HepG2 (cell line): Measurements from ENCODE around the gene ANTXRL. TPM values are rescaled to one million over a fixed set of nuclear protein-coding genes. Genes with fewer than 3 reads are reported as not detected.
"Not testable (repeated sequence)": the region's sequence is repeated elsewhere in the genome, so short reads cannot be mapped to it uniquely, and the experiment has no call there.

Experiments
- ATAC-seq: fragments of 200-7000 bp; cut with Tn5 transposase; 3 replicates; pipeline ENCODE4 v1.9.1; 2020; ENCODE audit warnings: mild to moderate bottlenecking, moderate library complexity
- BruUV-seq: library from RNA; stranded (reverse); fragments of 400-500 nt; replicated peaks from 2 replicates; lab custom pipeline; 2021; lab: Mats Ljungman, UMichigan
- CTCF ChIA-PET: fragments of 300-600 bp; formaldehyde crosslinking; extraction: SDS; loops from one replicate; lab custom pipeline; 2021; ENCODE audit warnings: low total read pairs, inconsistent platforms, low intra/inter-chr PET ratio; lab: Yijun Ruan, JAX
- POLR2A ChIA-PET: fragments of 350-600 bp; sonication (Branson Sonifier 250); formaldehyde crosslinking; loops from one replicate; lab custom pipeline; 2020; ENCODE audit warnings: antibody characterized with exemption, inconsistent platforms; lab: Yijun Ruan, JAX
- DNase-seq: peaks from one replicate; pipeline ENCODE4 v3.0.0-alpha.2; 2015; ENCODE audit warnings: low spot score
- FAIRE-seq: peaks from 3 replicates; lab custom pipeline; 2011; peaks lifted over from hg19 to GRCh38; lab: Jason Lieb, UNC
- H2AFZ ChIP-seq: one replicate; pipeline ENCODE4 v1.6.1; 2011; ENCODE audit warnings: low read length, inconsistent platforms
- H3K27ac ChIP-seq: fragments of 300-600 bp; 3 replicates; pipeline ENCODE4 v1.8.0; 2011; ENCODE audit warnings: mixed run types, mild to moderate bottlenecking, mixed read lengths, low read length, inconsistent platforms; ENCODE audit not compliant: insufficient read depth; ENCODE audit errors: extremely low read length
- H3K27me3 ChIP-seq, 2 experiments: fragments of 200-600 bp in 1 of 2; 2 replicates in 1 of 2; 3 replicates in 1 of 2; pipeline versions ENCODE4 v1.6.0 to v1.8.0; 2011; ENCODE audit warnings: low read length in 2 of 2, mild to moderate bottlenecking in 2 of 2, moderate library complexity in 2 of 2, inconsistent platforms in 1 of 2; ENCODE audit not compliant: insufficient read depth in 2 of 2, control insufficient read depth in 1 of 2
- H3K36me3 ChIP-seq, 2 experiments: fragments of 200-600 bp in 1 of 2; replicated peaks in 1 of 2; 2 replicates in 1 of 2; 3 replicates in 1 of 2; pipeline versions ENCODE4 v1.5.1 to v1.8.0; 2011; ENCODE audit warnings: low read length in 2 of 2, inconsistent platforms in 1 of 2; ENCODE audit not compliant: insufficient read depth in 2 of 2, control insufficient read depth in 1 of 2
- H3K4me1 ChIP-seq: 2 replicates; pipeline ENCODE4 v1.5.1; 2012; ENCODE audit warnings: low read length, inconsistent platforms; ENCODE audit not compliant: insufficient read depth
- H3K4me2 ChIP-seq: 2 replicates; pipeline ENCODE4 v1.6.0; 2011; ENCODE audit warnings: low read depth, low read length, inconsistent platforms
- H3K4me3 ChIP-seq, 3 experiments: fragments of 200-600 bp in 1 of 3; sonication (generic), shearing (Covaris generic) in 1 of 3; replicated peaks in 1 of 3; 2 replicates each; pipeline ENCODE4 v1.5.1; 2011 to 2016; ENCODE audit warnings: low read length in 3 of 3, inconsistent platforms in 2 of 3, low read depth in 2 of 3, mild to moderate bottlenecking in 2 of 3, control low read depth in 1 of 3, mixed read lengths in 1 of 3; ENCODE audit not compliant: insufficient read depth in 1 of 3
- H3K79me2 ChIP-seq: one replicate; pipeline ENCODE4 v1.6.1; 2011; ENCODE audit warnings: low read length, inconsistent platforms; ENCODE audit not compliant: insufficient read depth
- H3K9ac ChIP-seq: 2 replicates; pipeline ENCODE4 v1.6.0; 2011; ENCODE audit warnings: mild to moderate bottlenecking, low read depth, low read length, inconsistent platforms; ENCODE audit not compliant: insufficient read depth
- H3K9me3 ChIP-seq: 2 replicates; pipeline ENCODE4 v1.5.1; 2012; ENCODE audit warnings: mild to moderate bottlenecking, low read length
- H4K20me1 ChIP-seq: 2 replicates; pipeline ENCODE4 v1.6.0; 2011; ENCODE audit warnings: inconsistent platforms, mild to moderate bottlenecking, low read length, moderate library complexity; ENCODE audit not compliant: insufficient read depth
- EED ChIP-seq: sonication (generic); formaldehyde crosslinking; IDR thresholded peaks from 2 replicates; pipeline ENCODE4 v1.5.0; 2020; ENCODE audit warnings: mild to moderate bottlenecking, missing genetic modification reagents
- ZBTB34 ChIP-seq: sonication (generic); formaldehyde crosslinking; IDR thresholded peaks from 2 replicates; pipeline ENCODE4 v1.8.0; 2022; ENCODE audit warnings: mild to moderate bottlenecking, missing genetic modification reagents
- ZNF382 ChIP-seq: sonication (generic); formaldehyde crosslinking; IDR thresholded peaks from 2 replicates; pipeline ENCODE4 v1.5.0; 2020; ENCODE audit warnings: missing genetic modification reagents, mild to moderate bottlenecking, borderline replicate concordance
- WGBS: methylation state at CpG from one replicate; pipeline ENCODE4 v1.1.6; 2017; ENCODE audit warnings: low lambda C conversion rate; 5-methylcytosine and 5-hydroxymethylcytosine counted together
- in situ Hi-C: cut with HindIII; loops from 2 replicates; pipeline ENCODE4 v1.10.0; 2017; ENCODE audit warnings: low pct_unique_long_range_greater_than_20kb; ENCODE audit not compliant: extremely low pct_ligation_motif_present
- intact Hi-C: fragments of 100-400 bp; cut with micrococcal nuclease; formaldehyde crosslinking; loops from one replicate; pipeline ENCODE4 v1.10.0; 2022; ENCODE audit not compliant: unreplicated experiment
- polyA plus RNA-seq, 8 experiments: library from polyadenylated mRNA; depleted of rRNA in 3 of 8; stranded (reverse) in 7 of 8; unstranded in 1 of 8; fragments of >200 nt; fragmentation: Illumina TruSeq in 4 of 8; extraction: Trizol in 4 of 8; gene quantifications; 2 replicates each; pipeline versions ENCODE4 v1.2.1 to v1.2.3, GENCODE V29; 2011 to 2016; ENCODE audit warnings: low read depth in 4 of 8, missing spikeins in 1 of 8, mixed read lengths in 1 of 8; ENCODE audit not compliant: insufficient read depth in 1 of 8
- total RNA-seq, 5 experiments: library from RNA; depleted of rRNA; stranded (reverse); fragments of >200 nt; fragmentation: Illumina TruSeq; extraction: Trizol; gene quantifications; 2 replicates each; pipeline ENCODE4 v1.2.3, GENCODE V29; 2016; ENCODE audit warnings: low read depth in 1 of 5

Gene ANTXRL
- total and polyA plus RNA-seq, 2 of the 13 experiments (the other 11 are each of a cell fraction or from before 2014, with no cell fraction given): not detected

DNA sequence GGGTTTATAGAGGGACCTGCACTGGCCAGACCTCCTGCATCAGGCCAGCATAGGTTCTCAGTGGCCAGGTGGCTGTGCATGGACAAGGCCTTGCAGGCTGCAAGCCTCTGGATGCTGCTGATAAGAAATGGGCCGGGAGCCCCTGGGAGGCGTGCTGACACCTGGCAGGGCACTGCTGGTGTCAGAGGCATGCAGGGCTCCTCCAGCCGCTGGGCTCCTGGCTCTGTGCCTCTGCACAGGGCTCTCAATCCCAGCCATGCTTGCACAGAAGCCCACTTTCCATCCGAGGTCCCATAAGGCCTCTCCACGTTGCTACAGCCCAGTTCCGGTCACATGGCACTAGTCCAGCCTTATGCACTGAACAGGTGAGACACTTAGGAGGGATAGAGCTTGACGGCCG, 27.3 kb downstream of the ANTXRL start:
- Histone ChIP-seq H3K4me1 (no peaks in the 10 kb centered on the region), H2AFZ (no peak overlapping the region), H3K9me3 (no peaks in the 10 kb centered on the region), H4K20me1 (no peaks in the 10 kb centered on the region), H3K4me3 (no peak overlapping the region), H3K9ac (no peak overlapping the region), H3K27ac (no peak overlapping the region), H3K79me2 (no peaks in the 10 kb centered on the region), H3K27me3 (peaks cover 3 to 35% of the 10 kb centered on the region in 2 experiments; a peak in 2 of 5 replicates), H3K36me3 (no peaks in the 10 kb centered on the region), H3K4me2 (no peak overlapping the region)
- DNase-seq (no peak), FAIRE-seq (no peak), ATAC-seq (no peak)
- WGBS: 53% methylated on average over 2 of the region's 8 CpGs
- BruUV-seq: no TSS peak
- TF ChIP-seq EED: no peak
- TF ChIP-seq ZNF382 (CRISPR knock-in tag): no peak
- TF ChIP-seq ZBTB34 (CRISPR knock-in tag): no peak
- ChIA-PET CTCF (no interaction called here), POLR2A (no interaction called here)
- intact Hi-C loops: no loop called here
- in situ Hi-C loops: no loop called here

GRCh38 chr10:46315071-46315860, 28.5 kb downstream of the ANTXRL start:
- H3K9me3 ChIP-seq, H3K9ac ChIP-seq, CTCF ChIA-PET, intact Hi-C loops, FAIRE-seq, H4K20me1 ChIP-seq, in situ Hi-C loops, POLR2A ChIA-PET, H3K79me2 ChIP-seq, H3K36me3 ChIP-seq, ATAC-seq, H3K27ac ChIP-seq, H2AFZ ChIP-seq, H3K4me3 ChIP-seq, BruUV-seq, DNase-seq, H3K4me1 ChIP-seq, H3K4me2 ChIP-seq: not testable (repeated sequence)
- 11% methylated on average over 4 of the region's 10 CpGs for WGBS
- H3K27me3 ChIP-seq: peaks cover 0 to 27% of the 10 kb centered on the region in 2 experiments; a peak in 2 of 5 replicates
